GM21717 (cell line): ENCODE measurements around the gene PLXDC2.
"Not testable (repeated sequence)": the region's sequence is repeated elsewhere in the genome, so short reads cannot be mapped to it uniquely, and the experiment has no call there.

Source experiments
- ATAC-seq: cut with Tn5 transposase; IDR thresholded peaks from one replicate; pipeline ENCODE4 v1.9.1; 2021; ENCODE audit warnings: mild to moderate bottlenecking, moderate library complexity; ENCODE audit not compliant: unreplicated experiment

The PLXDC2 gene

DNA sequence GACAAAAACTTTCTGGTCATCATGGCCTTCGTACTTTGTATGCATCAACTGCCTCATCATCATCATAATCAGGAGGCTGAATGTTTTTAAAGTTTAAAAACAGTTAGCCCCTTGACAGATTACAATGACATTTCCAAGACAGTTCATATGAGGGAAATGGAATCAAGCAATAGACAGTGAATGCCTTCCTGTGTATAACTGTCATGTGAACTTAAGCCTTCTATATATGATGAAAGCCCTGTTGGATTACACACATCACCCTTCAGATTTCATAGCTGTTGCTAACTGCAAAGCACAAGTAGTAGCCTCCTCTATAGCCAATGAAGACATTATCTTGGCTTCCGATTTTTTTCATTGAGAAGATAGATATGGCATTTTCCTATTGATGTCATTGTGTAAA lies 154.0 kb downstream of the PLXDC2 start:
- ATAC-seq: no peak

GRCh38 chr10:19970717-19971116 lies 154.5 kb downstream of the PLXDC2 start:
- ATAC-seq: no peak

DNA sequence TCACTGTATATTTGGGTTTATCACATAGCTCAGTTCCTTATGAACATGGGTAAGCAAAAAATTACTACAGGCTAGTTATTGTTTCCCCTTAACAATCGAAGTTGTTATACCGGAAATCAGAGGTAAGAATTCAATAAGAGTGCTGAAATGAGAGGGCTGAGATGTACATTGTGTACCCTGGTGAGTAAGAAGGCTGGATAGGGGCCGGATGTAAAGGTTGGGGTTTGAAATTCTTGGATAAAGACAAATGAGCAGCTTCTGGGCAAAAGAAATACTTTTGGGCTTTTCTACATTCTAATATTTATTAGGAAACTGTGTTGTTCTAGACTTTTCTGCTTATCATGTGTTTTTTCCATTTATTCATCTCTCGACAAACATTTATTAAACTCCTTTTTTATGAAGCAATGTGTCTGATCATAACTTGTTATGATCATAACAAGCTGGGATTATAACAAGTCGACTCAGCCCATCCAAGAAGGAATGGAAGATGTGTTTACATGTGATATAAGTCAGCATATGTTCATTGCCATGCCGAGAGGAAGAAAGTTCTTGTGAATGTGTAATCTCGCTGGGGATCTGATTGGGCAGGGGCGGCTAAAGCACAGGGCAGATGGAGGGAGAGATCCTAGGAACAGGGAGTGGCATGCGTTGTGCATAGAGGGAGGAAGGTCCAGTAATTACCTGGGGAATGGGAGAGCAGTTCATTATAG lies 155.3 kb downstream of the PLXDC2 start:
- ATAC-seq: no peak

GRCh38 chr10:19974138-19974537 lies 157.9 kb downstream of the PLXDC2 start:
- ATAC-seq: no peak

GRCh38 chr10:19974554-19974953 lies 158.3 kb downstream of the PLXDC2 start:
- ATAC-seq: no peak

DNA sequence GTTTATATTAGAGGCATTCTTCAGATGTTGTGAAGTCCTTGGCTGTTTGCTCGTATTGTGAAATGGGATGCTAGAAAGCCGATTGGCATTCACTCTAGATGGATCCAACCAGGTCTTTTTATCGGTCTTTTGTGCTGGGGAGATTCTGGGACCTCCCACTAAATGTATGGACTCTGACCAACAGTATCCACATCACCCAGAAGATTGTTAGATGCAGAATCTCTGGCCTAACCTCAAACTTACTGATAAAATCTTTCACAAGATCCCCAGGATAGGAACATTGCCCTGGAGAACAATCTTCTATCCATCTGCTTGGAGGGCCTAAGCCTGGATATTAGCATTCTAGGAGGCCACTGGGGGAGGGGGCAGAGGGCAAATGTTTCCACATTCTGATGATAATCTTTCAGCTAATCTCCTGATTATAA lies 160.9 kb downstream of the PLXDC2 start:
- ATAC-seq: no peak

DNA sequence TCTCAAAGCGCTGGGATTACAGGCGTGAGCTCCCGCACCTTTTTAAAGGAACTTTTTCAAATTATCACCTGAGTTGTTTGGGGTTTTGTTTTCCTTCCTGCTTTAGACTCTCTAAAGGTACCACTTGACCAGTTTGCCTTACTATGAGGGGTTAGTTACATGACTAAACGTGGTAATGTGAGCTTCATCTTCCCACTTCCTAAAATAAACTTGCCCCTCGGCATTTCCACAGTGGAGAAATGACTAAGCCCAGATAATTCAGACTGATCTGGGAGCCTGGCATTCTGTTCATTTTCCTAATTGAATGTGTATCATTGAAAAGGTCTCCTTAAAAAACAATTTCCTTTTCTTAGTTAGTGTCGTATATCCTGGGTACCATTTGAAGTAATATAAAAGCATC lies 163.4 kb downstream of the PLXDC2 start:
- no peak for ATAC-seq

DNA sequence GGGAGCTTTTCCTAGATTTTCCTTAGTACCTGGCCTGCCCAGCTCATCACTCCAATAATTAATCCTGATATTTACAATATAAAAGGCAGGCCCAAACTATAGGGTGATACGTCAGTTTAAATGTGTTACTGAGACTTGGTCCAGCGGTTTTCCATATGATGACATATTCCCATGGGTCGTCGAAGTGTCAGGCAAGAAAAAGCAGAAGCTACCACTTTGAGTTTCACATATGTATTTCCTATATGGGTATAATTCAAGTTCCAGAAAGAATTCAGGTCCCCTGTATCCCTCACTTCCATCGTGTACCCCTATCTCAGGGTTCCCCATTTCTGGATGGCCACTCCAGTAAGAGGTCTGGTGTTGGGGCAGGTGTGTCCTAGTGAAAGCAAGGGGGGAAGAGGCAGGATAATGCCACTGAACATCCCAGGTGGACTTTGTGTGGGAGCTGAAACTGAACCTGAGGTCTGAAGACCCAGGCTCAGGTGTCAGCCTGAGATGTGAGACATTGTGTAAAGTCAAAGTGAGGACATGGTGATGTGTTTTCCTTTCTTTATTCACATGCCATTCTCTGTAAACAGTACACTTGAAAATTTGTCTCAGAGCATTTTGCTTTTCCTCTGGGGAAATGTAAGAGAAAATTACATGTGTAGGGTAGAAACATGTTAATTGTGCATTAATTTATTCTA lies 167.8 kb downstream of the PLXDC2 start:
- no peak for ATAC-seq

- no peak for ATAC-seq
Observed at GRCh38 chr10:19985745-19986144, 169.5 kb downstream of the PLXDC2 start.

GRCh38 chr10:19986591-19986990 lies 170.4 kb downstream of the PLXDC2 start:
- no peak for ATAC-seq

GRCh38 chr10:19987931-19988330 lies 171.7 kb downstream of the PLXDC2 start:
- no peak for ATAC-seq

GRCh38 chr10:19993714-19994315 lies 177.6 kb downstream of the PLXDC2 start:
- ATAC-seq: no peak

DNA sequence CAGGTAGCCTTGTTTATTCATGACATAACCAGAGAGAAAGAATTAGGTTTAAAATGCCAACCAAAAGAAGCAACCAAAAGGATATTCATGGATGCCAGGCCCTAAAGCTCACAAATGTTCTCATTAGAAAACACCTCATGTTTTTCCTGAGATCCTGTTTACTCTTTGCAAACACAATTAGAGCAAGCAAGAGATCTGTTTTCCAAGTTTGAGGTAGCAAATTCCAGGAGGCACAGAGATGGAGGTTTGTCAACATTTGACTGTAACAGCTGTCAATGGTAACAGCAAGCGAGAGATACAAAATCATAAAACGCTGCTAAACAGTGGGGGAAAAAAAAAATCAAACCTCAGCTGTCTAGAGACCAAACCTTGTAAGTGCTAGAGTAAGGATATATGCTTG lies 182.2 kb downstream of the PLXDC2 start:
- no peak for ATAC-seq

DNA sequence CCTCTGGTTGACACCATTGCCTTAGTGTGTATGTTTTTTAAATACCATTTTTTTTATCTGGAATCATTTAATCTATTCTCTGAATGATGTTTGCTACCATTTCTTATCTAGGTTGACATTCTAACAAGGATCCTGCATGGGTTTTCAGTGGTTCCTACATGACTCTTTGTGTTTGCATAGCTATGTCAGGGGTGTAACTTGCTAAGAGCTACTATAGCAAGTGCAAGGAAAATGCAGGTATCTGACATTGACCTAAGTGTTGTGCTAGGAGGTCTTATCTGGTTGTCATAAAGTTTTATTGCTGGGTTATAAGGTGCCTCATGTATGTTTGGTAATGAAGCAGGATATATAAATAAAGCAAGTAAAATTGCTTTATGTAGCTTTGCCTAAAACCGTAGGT lies 183.2 kb downstream of the PLXDC2 start:
- ATAC-seq: no peak

- not testable (repeated sequence) for ATAC-seq
Observed at GRCh38 chr10:20002026-20002425, 185.8 kb downstream of the PLXDC2 start.

DNA sequence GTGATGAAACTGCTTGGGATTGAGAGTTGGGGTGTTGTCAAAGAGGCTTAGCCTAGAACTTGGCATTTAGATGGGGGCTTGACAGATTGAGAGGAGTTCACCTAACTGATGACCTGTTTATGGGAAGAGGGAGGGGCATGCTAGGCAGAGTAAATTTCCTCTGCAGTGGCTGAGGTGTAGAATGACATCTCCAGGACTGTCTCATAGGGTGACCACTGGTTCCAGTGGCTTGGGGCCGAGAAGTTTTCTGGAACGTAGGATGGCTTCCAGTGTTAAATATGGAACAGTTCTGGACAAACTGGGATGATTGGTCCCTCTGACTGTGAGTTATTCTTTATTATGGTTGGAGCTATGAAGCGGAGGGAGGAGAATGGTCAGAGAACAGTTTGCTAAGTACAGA lies 186.4 kb downstream of the PLXDC2 start:
- no peak for ATAC-seq

- peak; percentile 57 for ATAC-seq
Observed at GRCh38 chr10:20004087-20004523, 187.9 kb downstream of the PLXDC2 start.

DNA sequence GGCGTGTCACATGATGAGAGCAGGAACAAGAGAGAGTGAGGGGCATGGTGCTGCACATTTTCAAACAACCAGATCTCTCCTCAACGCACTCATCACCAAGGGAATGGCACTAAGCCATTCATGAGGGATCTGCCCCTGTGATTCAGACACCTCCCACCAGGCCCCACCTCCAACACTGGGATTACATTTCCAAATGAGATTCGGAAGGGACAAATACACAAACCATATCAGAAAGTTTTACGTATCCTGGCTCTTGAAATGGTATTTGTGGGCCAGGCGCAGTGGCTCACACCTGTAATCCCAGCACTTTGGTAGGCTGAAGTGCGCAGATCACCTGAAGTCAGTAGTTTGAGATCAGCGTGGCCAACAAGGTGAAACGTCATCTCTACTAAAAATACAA lies 189.4 kb downstream of the PLXDC2 start:
- no peak for ATAC-seq

DNA sequence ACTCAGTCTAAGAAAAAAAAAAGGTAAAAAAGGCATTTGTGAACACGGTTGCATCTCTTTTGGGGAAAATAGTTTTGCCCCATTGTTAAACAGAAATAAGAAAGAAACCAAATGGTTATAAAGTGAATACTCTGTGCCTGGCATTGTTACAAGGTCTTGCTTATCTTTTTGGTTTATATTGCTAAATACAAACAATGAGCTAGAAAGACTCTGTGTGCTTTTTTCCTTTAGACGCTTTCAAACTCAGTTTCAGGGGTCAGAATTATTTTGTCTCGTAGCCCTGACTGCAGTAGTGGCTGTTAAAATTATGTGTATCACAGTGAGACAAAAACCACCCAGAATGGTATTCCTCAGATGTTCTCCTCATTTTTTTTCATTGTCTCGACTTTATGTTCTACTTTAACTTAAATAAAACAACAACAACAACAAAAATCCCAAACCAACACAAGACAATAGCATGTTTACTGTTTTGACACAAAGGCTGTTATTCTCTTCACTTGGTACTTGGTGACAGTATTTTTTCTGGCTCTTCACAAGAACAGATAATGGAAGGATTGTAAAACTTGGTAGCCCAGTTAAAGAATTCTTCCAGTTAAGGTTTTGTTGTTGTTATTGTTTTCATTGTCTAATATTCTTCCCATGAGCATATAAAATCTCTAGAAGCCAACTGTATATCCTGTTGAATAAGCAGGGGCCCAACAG lies 190.1 kb downstream of the PLXDC2 start:
- ATAC-seq: no peak

DNA sequence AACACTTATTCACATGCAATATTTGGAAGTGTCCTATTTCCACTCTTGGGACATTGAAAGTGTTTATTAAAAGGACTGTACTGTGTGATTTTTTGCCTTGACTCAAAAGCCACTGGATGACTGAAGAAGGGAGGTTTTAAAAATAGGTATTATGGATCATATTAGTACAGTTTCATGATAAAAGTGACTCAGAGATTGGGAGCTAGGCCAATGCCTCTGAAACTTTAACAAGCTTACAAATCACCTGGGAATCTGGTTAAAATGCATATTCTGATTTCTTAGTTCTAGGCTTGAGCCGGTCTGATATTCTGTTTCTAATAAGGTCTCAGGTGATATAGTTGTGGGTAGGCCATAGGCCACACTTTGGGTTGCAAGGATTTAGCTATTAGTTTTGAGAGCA lies 191.2 kb downstream of the PLXDC2 start:
- no peak for ATAC-seq

DNA sequence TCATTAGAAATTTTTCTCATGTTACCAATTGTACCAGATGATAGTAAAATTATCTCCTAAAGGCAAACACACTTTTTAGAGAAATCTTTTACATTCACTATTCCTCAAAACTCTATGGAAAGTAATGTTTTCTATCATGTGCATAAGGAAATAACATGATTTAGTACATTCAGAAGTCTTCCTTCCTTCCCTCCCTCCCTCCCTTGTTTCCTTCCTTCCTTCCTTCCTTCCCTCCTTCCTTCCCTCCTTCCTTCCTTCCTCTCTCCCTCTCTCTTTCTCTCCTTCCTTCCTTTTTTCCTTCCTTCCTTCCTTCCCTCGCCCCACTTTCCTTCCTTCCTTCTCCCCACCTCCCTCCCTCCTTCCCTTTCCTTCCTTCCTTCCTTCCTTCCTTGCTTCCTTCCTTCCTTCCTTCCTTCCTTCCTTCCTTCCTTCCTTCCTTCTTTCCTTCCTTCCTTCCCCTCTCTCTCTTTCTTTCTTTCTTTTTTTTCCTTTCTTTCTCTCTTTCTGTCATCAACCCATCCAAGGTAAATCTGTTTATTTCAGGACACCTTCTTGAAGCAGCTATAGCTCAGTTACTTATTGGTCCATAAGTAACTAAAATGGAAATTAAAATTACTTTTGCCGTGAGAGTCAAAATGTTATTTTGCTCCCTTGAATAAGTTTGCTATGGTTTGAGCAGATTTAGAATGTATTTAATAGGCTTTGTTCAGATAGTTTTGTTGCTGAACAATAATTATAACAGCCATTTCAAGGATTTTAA lies 197.9 kb downstream of the PLXDC2 start:
- no peak for ATAC-seq
